DOHH2 (cell line): ENCODE measurements around the gene ATAD3C.
"Not testable (repeated sequence)": the region's sequence is repeated elsewhere in the genome, so short reads cannot be mapped to it uniquely, and the experiment has no call there.

Experiments used
- EZH2phosphoT487 ChIP-seq: fragments of 200-600 bp; sonication (generic); IDR thresholded peaks from 2 replicates; pipeline ENCODE4 v1.6.1; 2017; ENCODE audit warnings: borderline replicate concordance, mild to moderate bottlenecking, antibody characterized with exemption, low read length, moderate library complexity, mixed read lengths
- TF ChIP-seq, protein P1 (sequence below): fragments of 200-600 bp; sonication (generic); IDR thresholded peaks from one replicate; pipeline ENCODE4 v1.5.1; 2014; ENCODE audit warnings: antibody characterized with exemption, mild to moderate bottlenecking, low read depth, low read length; ENCODE audit not compliant: poor library complexity, severe bottlenecking

DNA sequence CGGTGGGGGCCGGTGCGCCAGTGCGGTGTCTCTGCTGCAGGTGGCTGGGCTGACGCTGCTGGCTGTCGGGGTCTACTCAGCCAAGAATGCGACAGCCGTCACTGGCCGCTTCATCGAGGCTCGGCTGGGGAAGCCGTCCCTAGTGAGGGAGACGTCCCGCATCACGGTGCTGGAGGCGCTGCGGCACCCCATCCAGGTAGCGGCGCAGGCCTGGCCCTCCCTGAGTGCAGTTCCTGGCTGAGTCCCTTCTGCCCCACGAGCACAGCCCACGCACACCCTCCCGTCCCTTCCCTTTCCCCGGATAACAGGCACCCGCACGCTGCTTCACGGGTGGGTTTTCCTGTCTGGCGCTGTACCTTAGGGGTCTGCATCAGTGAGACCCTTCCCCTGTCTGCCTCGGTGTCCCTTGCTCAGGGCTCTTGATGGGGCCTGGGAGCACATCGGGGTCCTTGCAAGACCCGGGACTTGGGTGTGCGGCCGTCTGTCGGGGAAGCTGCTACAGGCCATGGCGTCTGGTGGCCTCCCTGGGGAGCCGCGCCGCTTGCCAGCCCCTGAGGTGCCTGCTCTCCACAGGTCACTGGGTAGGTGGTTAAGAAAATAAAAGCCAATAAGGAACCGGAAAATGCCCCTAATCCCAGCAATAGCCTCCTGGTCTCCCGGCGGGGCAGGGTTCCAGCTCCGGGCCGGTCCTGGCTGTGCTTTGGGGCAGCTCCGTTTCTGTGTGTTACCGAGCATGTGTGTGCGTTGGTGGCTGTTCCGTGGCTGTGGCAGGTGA lies 35.7 kb downstream of the ATAD3C start:
- TF ChIP-seq, protein P1, sequence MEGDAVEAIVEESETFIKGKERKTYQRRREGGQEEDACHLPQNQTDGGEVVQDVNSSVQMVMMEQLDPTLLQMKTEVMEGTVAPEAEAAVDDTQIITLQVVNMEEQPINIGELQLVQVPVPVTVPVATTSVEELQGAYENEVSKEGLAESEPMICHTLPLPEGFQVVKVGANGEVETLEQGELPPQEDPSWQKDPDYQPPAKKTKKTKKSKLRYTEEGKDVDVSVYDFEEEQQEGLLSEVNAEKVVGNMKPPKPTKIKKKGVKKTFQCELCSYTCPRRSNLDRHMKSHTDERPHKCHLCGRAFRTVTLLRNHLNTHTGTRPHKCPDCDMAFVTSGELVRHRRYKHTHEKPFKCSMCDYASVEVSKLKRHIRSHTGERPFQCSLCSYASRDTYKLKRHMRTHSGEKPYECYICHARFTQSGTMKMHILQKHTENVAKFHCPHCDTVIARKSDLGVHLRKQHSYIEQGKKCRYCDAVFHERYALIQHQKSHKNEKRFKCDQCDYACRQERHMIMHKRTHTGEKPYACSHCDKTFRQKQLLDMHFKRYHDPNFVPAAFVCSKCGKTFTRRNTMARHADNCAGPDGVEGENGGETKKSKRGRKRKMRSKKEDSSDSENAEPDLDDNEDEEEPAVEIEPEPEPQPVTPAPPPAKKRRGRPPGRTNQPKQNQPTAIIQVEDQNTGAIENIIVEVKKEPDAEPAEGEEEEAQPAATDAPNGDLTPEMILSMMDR, result not testable (repeated sequence)
- not testable (repeated sequence) for TF ChIP-seq EZH2phosphoT487
